ENCODE measurements around the gene STRA8. TPM values are rescaled to one million over a fixed set of nuclear protein-coding genes. Genes with fewer than 3 reads are reported as not detected.

Gene STRA8
- total RNA-seq, 6 donors from 2014 or later, result not detected

GRCh38 chr7:135242096-135242684 is 8.6 kb downstream of the STRA8 start:
- ATAC-seq (ENCODE audit: low FRiP score in 2 of 2), result no peak
- 71 to 76% methylated on average over 5 of the region's 5 CpGs for WGBS, 2 donors
- Histone ChIP-seq H3K27me3 (no peaks in the 10 kb centered on the region), H3K9me3 (no peaks in the 10 kb centered on the region), H3K36me3 (no peaks in the 10 kb centered on the region), H3K4me3 (no peak overlapping the region), H3K4me1 (no peaks in the 10 kb centered on the region), H3K27ac (no peak overlapping the region)
- no peak for DNase-seq
- TF ChIP-seq POLR2AphosphoS5 (IDR thresholded peaks at IDR 0.05) (no peak), CTCF (IDR thresholded peaks at IDR 0.05) (no peak), POLR2A (IDR thresholded peaks at IDR 0.05) (no peak), EP300 (IDR thresholded peaks at IDR 0.05) (no peak)

GRCh38 chr7:135245226-135246190 is 11.9 kb downstream of the STRA8 start:
- H3K36me3 ChIP-seq, result no peaks in the 10 kb centered on the region
- no peaks in the 10 kb centered on the region for H3K27me3 ChIP-seq
- H3K27ac ChIP-seq, result no peak overlapping the region
- TF ChIP-seq POLR2A (IDR thresholded peaks at IDR 0.05), result no peak
- no peaks in the 10 kb centered on the region for H3K9me3 ChIP-seq
- no peak for ATAC-seq (ENCODE audit: low FRiP score in 2 of 2)
- 89 to 90% methylated on average over 8 to 9 of the region's 9 CpGs for WGBS, 2 donors
- H3K4me3 ChIP-seq, result no peak overlapping the region
- H3K4me1 ChIP-seq, result no peaks in the 10 kb centered on the region
- DNase-seq, result no peak

GRCh38 chr7:135246191-135246825 is 12.7 kb downstream of the STRA8 start:
- Histone ChIP-seq H3K4me1 (no peaks in the 10 kb centered on the region), H3K36me3 (no peaks in the 10 kb centered on the region), H3K27me3 (no peaks in the 10 kb centered on the region), H3K9me3 (no peaks in the 10 kb centered on the region), H3K27ac (no peak overlapping the region), H3K4me3 (no peak overlapping the region)
- DNase-seq (peak in 1 of 2 donors; percentile 78), ATAC-seq (ENCODE audit: low FRiP score in 2 of 2) (no peak)
- TF ChIP-seq CTCF (IDR thresholded peaks at IDR 0.05) (no peak), EP300 (IDR thresholded peaks at IDR 0.05) (no peak), POLR2A (IDR thresholded peaks at IDR 0.05) (no peak), POLR2AphosphoS5 (IDR thresholded peaks at IDR 0.05) (no peak)
- WGBS, 2 donors, result 97% methylated on average over 18 to 43 of the region's 43 CpGs

GRCh38 chr7:135247746-135248471 is 14.3 kb downstream of the STRA8 start:
- no peak for DNase-seq
- Histone ChIP-seq H3K27ac (no peak overlapping the region), H3K4me3 (no peak overlapping the region), H3K36me3 (no peaks in the 10 kb centered on the region), H3K4me1 (no peaks in the 10 kb centered on the region), H3K9me3 (no peaks in the 10 kb centered on the region), H3K27me3 (no peaks in the 10 kb centered on the region)
- peak in 1 of 2 donors; percentile 14 for ATAC-seq (ENCODE audit: low FRiP score in 2 of 2)
- TF ChIP-seq CTCF (IDR thresholded peaks at IDR 0.05), result no peak
- TF ChIP-seq POLR2A (IDR thresholded peaks at IDR 0.05), result no peak
- no peak for TF ChIP-seq EP300 (IDR thresholded peaks at IDR 0.05)
- TF ChIP-seq POLR2AphosphoS5 (IDR thresholded peaks at IDR 0.05), result no peak
- 93 to 94% methylated on average over 17 to 22 of the region's 22 CpGs for WGBS, 2 donors

GRCh38 chr7:135248546-135248945 is 14.9 kb downstream of the STRA8 start:
- WGBS, 2 donors, result 96 to 100% methylated on average over 2 to 3 of the region's 3 CpGs
- peaks cover 3% of the 10 kb centered on the region in 4 donors for H3K4me1 ChIP-seq
- no peak overlapping the region for H3K4me3 ChIP-seq
- no peak for DNase-seq
- H3K27ac ChIP-seq, result no peak overlapping the region
- no peaks in the 10 kb centered on the region for H3K9me3 ChIP-seq
- no peaks in the 10 kb centered on the region for H3K27me3 ChIP-seq
- H3K36me3 ChIP-seq, result no peaks in the 10 kb centered on the region
- TF ChIP-seq EP300 (IDR thresholded peaks at IDR 0.05) (no peak), CTCF (IDR thresholded peaks at IDR 0.05) (no peak), POLR2AphosphoS5 (IDR thresholded peaks at IDR 0.05) (no peak), POLR2A (IDR thresholded peaks at IDR 0.05) (no peak)
- no peak for ATAC-seq (ENCODE audit: low FRiP score in 2 of 2)

All from upper lobe of left lung (tissue), 6 donors.